Heart left ventricle (tissue), 13 donors: Measurements from ENCODE around the gene SLC26A9.

Experiments
- POLR2A ChIP-seq, 2 donors: fragments of 450-650 bp; IDR thresholded peaks; one replicate each; pipeline ENCODE4 v1.6.1; 2017; ENCODE audit warnings: antibody characterized with exemption in 2 of 2, mild to moderate bottlenecking in 2 of 2, moderate library complexity in 2 of 2
- TF ChIP-seq, protein P1 (sequence below), 12 donors: fragments of 200-600 bp; sonication (generic) in 4 of 12; IDR thresholded peaks; one replicate each; pipeline versions ENCODE4 v1.5.0 to v1.8.0; 2018 to 2022; ENCODE audit warnings: antibody characterized with exemption in 12 of 12, mild to moderate bottlenecking in 5 of 12
- donor health status: ischemic (EF 13 %, LVEDD 7.1; RV severe dilation, severe dysfunction).
- donor health status: DM: no; HTN: yes; CAD: no.
- donor health status: DM: no; HTN: no; CAD: no.
- donor health status: ischemic (EF 25% LVEDD 6.9; RV normal size, moderate dysfunction).
- donor health status: ischemic (EF 25% LVEDD 5.7; RV mildly dilated, moderate dysfunction).
- donor health status: ischemic (EF 35%, LVEDD 5.7; RV mildly dilated, moderate dysfunction).
- donor health status: nonischemic (EF 11% LVEDD 7.7; RV severe dilation, severe dysfunction).
- donor health status: DM: yes; HTN: yes; CAD: no.
- donor health status: PGD.
- donor health status: ischemic (EF 29% LVEDD 5.4; RV normal size, mild dysfunction).
- donor health status: nonischemic (EF 23%, LVEDD 6.1; RV moderate dilation, normal function).

DNA sequence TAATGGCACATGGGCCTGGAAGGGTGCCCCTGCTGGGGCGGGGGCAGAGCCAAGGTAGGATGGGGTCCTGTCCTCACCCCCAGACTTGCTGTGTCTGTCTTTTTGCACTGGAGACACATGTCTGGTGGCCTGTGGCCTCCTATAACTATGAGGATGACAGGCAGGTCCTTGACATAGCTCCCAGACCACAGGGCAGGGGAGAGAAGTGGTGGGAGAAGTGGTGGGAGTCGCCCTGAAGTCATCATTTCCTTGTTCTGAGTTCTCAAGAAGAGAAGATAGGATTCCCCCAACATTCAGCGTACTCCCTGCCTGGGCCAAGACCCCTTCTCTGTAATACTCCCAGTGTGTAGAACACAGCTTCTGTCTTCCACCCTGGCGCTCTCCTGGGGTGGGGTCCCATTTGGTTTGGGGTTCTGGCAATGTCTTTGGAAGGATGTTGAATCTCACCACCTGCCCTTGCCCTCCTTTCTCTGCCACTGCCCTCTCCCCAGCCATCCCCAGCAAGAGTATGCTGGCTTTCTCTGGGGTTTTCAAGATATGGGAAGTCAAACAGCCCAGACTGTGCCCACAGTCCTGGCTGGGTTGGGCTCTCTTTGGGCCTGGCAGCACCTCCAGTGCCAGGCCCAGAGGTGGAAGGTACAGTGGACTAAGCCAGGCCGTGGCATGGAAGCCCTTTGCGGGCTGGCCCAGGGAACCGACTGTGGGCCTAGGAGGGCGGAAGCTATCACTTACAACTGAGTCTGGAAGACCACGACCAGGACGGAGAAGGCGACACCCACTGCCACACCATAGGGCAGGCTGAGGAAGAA is 19.4 kb downstream of the SLC26A9 start:
- TF ChIP-seq, protein P1, sequence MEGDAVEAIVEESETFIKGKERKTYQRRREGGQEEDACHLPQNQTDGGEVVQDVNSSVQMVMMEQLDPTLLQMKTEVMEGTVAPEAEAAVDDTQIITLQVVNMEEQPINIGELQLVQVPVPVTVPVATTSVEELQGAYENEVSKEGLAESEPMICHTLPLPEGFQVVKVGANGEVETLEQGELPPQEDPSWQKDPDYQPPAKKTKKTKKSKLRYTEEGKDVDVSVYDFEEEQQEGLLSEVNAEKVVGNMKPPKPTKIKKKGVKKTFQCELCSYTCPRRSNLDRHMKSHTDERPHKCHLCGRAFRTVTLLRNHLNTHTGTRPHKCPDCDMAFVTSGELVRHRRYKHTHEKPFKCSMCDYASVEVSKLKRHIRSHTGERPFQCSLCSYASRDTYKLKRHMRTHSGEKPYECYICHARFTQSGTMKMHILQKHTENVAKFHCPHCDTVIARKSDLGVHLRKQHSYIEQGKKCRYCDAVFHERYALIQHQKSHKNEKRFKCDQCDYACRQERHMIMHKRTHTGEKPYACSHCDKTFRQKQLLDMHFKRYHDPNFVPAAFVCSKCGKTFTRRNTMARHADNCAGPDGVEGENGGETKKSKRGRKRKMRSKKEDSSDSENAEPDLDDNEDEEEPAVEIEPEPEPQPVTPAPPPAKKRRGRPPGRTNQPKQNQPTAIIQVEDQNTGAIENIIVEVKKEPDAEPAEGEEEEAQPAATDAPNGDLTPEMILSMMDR (IDR thresholded peaks at IDR 0.05) = no peak
- no peak for TF ChIP-seq POLR2A (IDR thresholded peaks at IDR 0.05)
